Measurements from ENCODE around the gene RAP2A. TPM values are rescaled to one million over a fixed set of nuclear protein-coding genes. Genes with fewer than 3 reads are reported as not detected.

The RAP2A gene
- 31.7 and 32.1 TPM in 2 replicates for total RNA-seq (2021)
- long read RNA-seq, full-length matches to known transcripts: 14 of 18 reads
- long read RNA-seq, partial matches to known transcripts: 0 of 18 reads
- long read RNA-seq, other reads (novel, unspliced or antisense): 4 of 18 reads

- no peaks in the 10 kb centered on the region for H3K9me3 ChIP-seq (ENCODE audit: control insufficient read depth, low read depth, low read length)
- no peaks in the 10 kb centered on the region for H4K20me1 ChIP-seq (ENCODE audit: control insufficient read depth, insufficient read depth, insufficient read length)
- Mint-ChIP-seq H3K36me3 (ENCODE audit: insufficient read depth in 1 of 3, low read depth in 3 of 3) (peaks cover 2 to 7% (median 4%) of the 10 kb centered on the region in 3 experiments; a peak in 5 of 7 replicates), H3K4me1 (peaks cover 28 to 29% of the 10 kb centered on the region in 2 experiments), H3K4me3 (peak within 1 kb of the TSS; percentile 94 to 99), H3K27ac (peak within 1 kb of the TSS; percentile 99 to 100 (median 99)), H3K27me3 (ENCODE audit: low read depth) (no peaks in the 10 kb centered on the region), H3K9me3 (no peaks in the 10 kb centered on the region; a peak in 1 of 5 replicates)
- no peak within 1 kb of the TSS for H2AK5ac ChIP-seq (ENCODE audit: insufficient read length, low read length)
- peak within 1 kb of the TSS; percentile 49 for H2AFZ ChIP-seq (ENCODE audit: low read length)
- TF ChIP-seq CTCF (conservative IDR thresholded peaks at IDR 0.05): no peak
- peak within 1 kb of the TSS; percentile 97 for H3K4me2 ChIP-seq (ENCODE audit: insufficient read depth, insufficient read length, low read length)
- no peak within 1 kb of the TSS for H2BK5ac ChIP-seq (ENCODE audit: insufficient read length, low read length)
- H3K23me2 ChIP-seq (ENCODE audit: insufficient read length, low read depth, low read length, poor library complexity, severe bottlenecking): peaks cover 10% of the 10 kb centered on the region
- no peak within 1 kb of the TSS for H3K23ac ChIP-seq (ENCODE audit: insufficient read length, low read depth, low read length)
- H3K79me1 ChIP-seq (ENCODE audit: insufficient read depth, low read depth, low read length, poor library complexity, severe bottlenecking): no peaks in the 10 kb centered on the region
- H4K5ac ChIP-seq (ENCODE audit: insufficient read length, low read depth, low read length): no peak within 1 kb of the TSS
- H2BK120ac ChIP-seq (ENCODE audit: low read depth, low read length, poor library complexity, severe bottlenecking): no peak within 1 kb of the TSS
- H4K91ac ChIP-seq (ENCODE audit: insufficient read length, low read depth, low read length): no peak within 1 kb of the TSS
- DNase-seq: peak; percentile 92
- no peak within 1 kb of the TSS for H2BK12ac ChIP-seq (ENCODE audit: insufficient read length, low read depth, low read length)
- H4K8ac ChIP-seq (replicated peaks; ENCODE audit: insufficient read length, low read depth, low read length): no peak within 1 kb of the TSS
- peaks cover 5% of the 10 kb centered on the region; the same call in 1 of the 2 replicates for H3K79me2 ChIP-seq (ENCODE audit: insufficient read depth, low read length)
- H3K27me3 ChIP-seq (ENCODE audit: insufficient read depth, low read length): no peaks in the 10 kb centered on the region
- no peak within 1 kb of the TSS for H3T11ph ChIP-seq (ENCODE audit: low read length)
- H2BK15ac ChIP-seq (ENCODE audit: low read depth, low read length): no peak within 1 kb of the TSS; the same call in 1 of the 2 replicates
- no CpG with 5 or more reads among the region's 94 CpGs for WGBS (ENCODE audit: extremely low coverage, insufficient read length, low lambda C conversion rate)
- H3K18ac ChIP-seq (ENCODE audit: insufficient read length, low read depth, low read length): peak within 1 kb of the TSS; percentile 92
- H2BK20ac ChIP-seq (ENCODE audit: low read depth, low read length, poor library complexity, severe bottlenecking): no peak within 1 kb of the TSS
- no peak within 1 kb of the TSS for H3K56ac ChIP-seq (ENCODE audit: insufficient read length, low read depth, low read length)
- peak within 1 kb of the TSS; percentile 95 for H3K9ac ChIP-seq (ENCODE audit: extremely low read depth, insufficient read length, low read length)
- H3K14ac ChIP-seq (ENCODE audit: insufficient read depth, low read length): peak within 1 kb of the TSS; percentile 98
- peak within 1 kb of the TSS; percentile 85 for H3K27ac ChIP-seq (ENCODE audit: insufficient read length, low read depth, low read length)
- H3K4me1 ChIP-seq (ENCODE audit: insufficient read depth, low read length): peaks cover 6% of the 10 kb centered on the region
- no peak within 1 kb of the TSS; the same call in 1 of the 2 replicates for H3K4ac ChIP-seq (ENCODE audit: low read depth, low read length)
Measured at GRCh38 chr13:97433727-97434396, at the start of gene RAP2A. Gene RAP2A (plus strand): TSS chr13:97434169. CDS start chr13:97434471, 302 bp downstream.
